ENCODE measurements around the gene CPT1A. TPM values are rescaled to one million over a fixed set of nuclear protein-coding genes. Genes with fewer than 3 reads are reported as not detected.

CPT1A gene
- total and polyA plus RNA-seq, 10 of the 15 experiments (the other 5 are each of a cell fraction or from before 2014, with no cell fraction given) = 1.1 to 17.5 (median 6.0) TPM

GRCh38 chr11:68756171-68756766 is 85.4 kb downstream of the CPT1A start:
- DNase-seq (ENCODE audit: low read depth, low spot score) (no peak), ATAC-seq (no peak), FAIRE-seq (no peak)
- Histone ChIP-seq H3K9me3 (replicated peaks; ENCODE audit: control insufficient read depth, insufficient read depth, low read length) (no peaks in the 10 kb centered on the region), H3K4me1 (ENCODE audit: control insufficient read depth, insufficient read depth, low read length) (no peaks in the 10 kb centered on the region), H3K79me2 (ENCODE audit: control insufficient read depth, insufficient read depth, low read length) (no peaks in the 10 kb centered on the region), H3K36me3 (ENCODE audit: control insufficient read depth in 2 of 2, insufficient read depth in 2 of 2, low read length in 1 of 2) (peaks cover 0 to 3% of the 10 kb centered on the region in 2 experiments; a peak in 2 of 4 replicates), H4K20me1 (ENCODE audit: control insufficient read depth, insufficient read depth) (no peaks in the 10 kb centered on the region), H3K4me3 (no peak overlapping the region), H2AFZ (ENCODE audit: control insufficient read depth, low read depth, low read length) (no peak overlapping the region), H3K4me2 (ENCODE audit: control insufficient read depth, insufficient read depth) (no peak overlapping the region), H3K27ac (ENCODE audit: control insufficient read depth, insufficient read depth) (no peak overlapping the region), H3K27me3 (replicated peaks in 1 of 2; ENCODE audit: control insufficient read depth in 2 of 2, insufficient read depth in 2 of 2, low read length in 1 of 2) (no peaks in the 10 kb centered on the region), H3K9ac (ENCODE audit: control insufficient read depth, insufficient read depth, low read length) (no peak overlapping the region)
- POLR2A ChIA-PET = no interaction called here
- no TSS peak for BruUV-seq (replicated peaks)
- CTCF ChIA-PET = no interaction called here
- SMC1A ChIA-PET (ENCODE audit: uncharacterized antibody, unreplicated experiment) = no interaction called here
- RAD21 ChIA-PET (ENCODE audit: unreplicated experiment) = no interaction called here
- in situ Hi-C loops (cut with MboI) = no loop called here
- TF ChIP-seq BCL11A (IDR thresholded peaks at IDR 0.05; ENCODE audit: low read depth, low read length) (no peak), NKRF (conservative IDR thresholded peaks at IDR 0.05) (no peak), HDGF (IDR thresholded peaks at IDR 0.05) (no peak), KDM1A (IDR thresholded peaks at IDR 0.05; ENCODE audit: borderline replicate concordance) (no peak), ZBTB11 (CRISPR knock-in tag; IDR thresholded peaks at IDR 0.05) (no peak), RELA (IDR thresholded peaks at IDR 0.05; ENCODE audit: borderline replicate concordance, partially characterized antibody) (no peak), BMI1 (IDR thresholded peaks at IDR 0.05; ENCODE audit: borderline replicate concordance) (no peak), CREM (IDR thresholded peaks at IDR 0.05; ENCODE audit: low read depth) (no peak), RCOR1 (conservative IDR thresholded peaks at IDR 0.05; ENCODE audit: low read depth, low read length) (no peak), ZSCAN29 (IDR thresholded peaks at IDR 0.05) (no peak), TARDBP (IDR thresholded peaks at IDR 0.05; ENCODE audit: borderline replicate concordance) (no peak), NR2F1 (conservative IDR thresholded peaks at IDR 0.05) (no peak), ZBED1 (IDR thresholded peaks at IDR 0.05; ENCODE audit: borderline replicate concordance) (no peak), MTA3 (IDR thresholded peaks at IDR 0.05; ENCODE audit: borderline replicate concordance, low read length) (no peak)
- intact Hi-C loops (cut with micrococcal nuclease; ENCODE audit: unreplicated experiment) = no loop called here
- WGBS (ENCODE audit: insufficient coverage, insufficient replicate concordance, low lambda C conversion rate, missing lambda C conversion rate) = 89% methylated on average over 12 of the region's 12 CpGs
